GM21619 (cell line): Measurements from ENCODE around the gene CRABP1.

Experiments used
- ATAC-seq: cut with Tn5 transposase; IDR thresholded peaks from one replicate; pipeline ENCODE4 v1.9.1; 2021; ENCODE audit not compliant: unreplicated experiment

Gene CRABP1

GRCh38 chr15:78343276-78344060, 3.3 kb downstream of the CRABP1 start:
- no peak for ATAC-seq

GRCh38 chr15:78345396-78346125, 5.4 kb downstream of the CRABP1 start:
- no peak for ATAC-seq

GRCh38 chr15:78347586-78348543, 7.7 kb downstream of the CRABP1 start:
- no peak for ATAC-seq

GRCh38 chr15:78350058-78350457, 9.9 kb downstream of the CRABP1 start:
- no peak for ATAC-seq

GRCh38 chr15:78351539-78351938, 11.4 kb downstream of the CRABP1 start:
- ATAC-seq: no peak

- no peak for ATAC-seq
Observed at GRCh38 chr15:78353093-78353492, 12.9 kb downstream of the CRABP1 start.

- no peak for ATAC-seq
Observed at GRCh38 chr15:78355177-78355576, 15.0 kb downstream of the CRABP1 start.

GRCh38 chr15:78358102-78358870, 18.1 kb downstream of the CRABP1 start:
- ATAC-seq: no peak

- ATAC-seq: no peak
Observed at GRCh38 chr15:78359041-78359808, 19.1 kb downstream of the CRABP1 start.

- no peak for ATAC-seq
Observed at GRCh38 chr15:78360367-78360801, 20.2 kb downstream of the CRABP1 start.

GRCh38 chr15:78360958-78361718, 21.0 kb downstream of the CRABP1 start:
- ATAC-seq: no peak

GRCh38 chr15:78361771-78362506, 21.8 kb downstream of the CRABP1 start:
- ATAC-seq: no peak

- ATAC-seq: no peak
Observed at GRCh38 chr15:78362716-78363380, 22.7 kb downstream of the CRABP1 start.

GRCh38 chr15:78363381-78363734, 23.2 kb downstream of the CRABP1 start:
- ATAC-seq: no peak

GRCh38 chr15:78364233-78364632, 24.1 kb downstream of the CRABP1 start:
- no peak for ATAC-seq

GRCh38 chr15:78365917-78366316, 25.8 kb downstream of the CRABP1 start:
- ATAC-seq: no peak

- ATAC-seq: no peak
Observed at GRCh38 chr15:78366342-78366741, 26.2 kb downstream of the CRABP1 start.

- ATAC-seq: no peak
Observed at GRCh38 chr15:78368651-78369050, 28.5 kb downstream of the CRABP1 start.
